Right lobe of liver (tissue), 6 donors: ENCODE results near the gene DUSP16. TPM values are rescaled to one million over a fixed set of nuclear protein-coding genes. Genes with fewer than 3 reads are reported as not detected.
A peak's percentile ranks its signal among the peaks of the same experiment; 100 is the strongest.

Experiments
- ATAC-seq, 4 donors: fragments of 200-7000 bp; cut with Tn5 transposase; one replicate each; pipeline ENCODE4 v1.9.1; 2020; ENCODE audit warnings: mild to moderate bottlenecking in 4 of 4, moderate library complexity in 4 of 4
- DNase-seq, 3 donors: peaks; one replicate each; pipeline ENCODE4 v3.0.0-alpha.2; 2020
- H3K27ac ChIP-seq, 3 donors: fragments of 200-600 bp; one replicate each; pipeline ENCODE4 v1.8.0; 2022
- H3K27me3 ChIP-seq, 2 donors: fragments of 200-600 bp; one replicate each; pipeline ENCODE4 v1.8.0; 2022
- H3K36me3 ChIP-seq, 4 donors: fragments of 200-600 bp; sonication (generic) in 1 of 4; one replicate each; pipeline versions ENCODE4 v1.5.1 to v1.8.0; 2017 to 2022; ENCODE audit warnings: control low read depth in 1 of 4
- H3K4me1 ChIP-seq, 4 donors: fragments of 200-600 bp; sonication (generic) in 1 of 4; one replicate each; pipeline versions ENCODE4 v1.5.1 to v1.8.0; 2017 to 2022; ENCODE audit warnings: control low read depth in 1 of 4
- H3K4me3 ChIP-seq, 3 donors: fragments of 200-600 bp; one replicate each; pipeline ENCODE4 v1.8.0; 2022
- H3K9me3 ChIP-seq, 4 donors: fragments of 200-600 bp; sonication (generic) in 1 of 4; one replicate each; pipeline versions ENCODE4 v1.5.1 to v1.8.0; 2017 to 2022; ENCODE audit warnings: control low read depth in 1 of 4
- POLR2A ChIP-seq: fragments of 450-650 bp; IDR thresholded peaks from one replicate; pipeline ENCODE4 v1.6.1; 2017; ENCODE audit warnings: antibody characterized with exemption, mild to moderate bottlenecking
- WGBS: methylation state at CpG from one replicate; pipeline ENCODE4 v1.1.6; 2018; ENCODE audit warnings: low coverage, low lambda C conversion rate; ENCODE audit not compliant: insufficient coverage; ENCODE audit errors: missing lambda C conversion rate; 5-methylcytosine and 5-hydroxymethylcytosine counted together
- intact Hi-C, 2 donors: fragments of 100-400 bp; cut with DNase I; formaldehyde crosslinking; loops; one replicate each; pipeline versions ENCODE4 v1.11.2 to v1.14.1; 2022
- total RNA-seq, 6 experiments: library from RNA; depleted of rRNA in 2 of 6; stranded (reverse); fragments of >200 nt in 2 of 6; fragmentation: NEBNext Ultra II Directional in 3 of 6; extraction: Animal tissue kit (Norgen Biotek cat#: 25700) in 3 of 6; gene quantifications; one replicate each; pipeline versions ENCODE4 v1.1.0 to v1.2.4, GENCODE V29; 2016 to 2023
- TF ChIP-seq, protein P1 (sequence below), 4 donors: fragments of 200-600 bp in 3 of 4; fragments of 450-650 bp in 1 of 4; IDR thresholded peaks; one replicate each; pipeline versions ENCODE4 v1.5.1 to v1.8.0; 2016 to 2022; ENCODE audit warnings: antibody characterized with exemption in 4 of 4, mild to moderate bottlenecking in 2 of 4
- donor health status: DM: no; HTN: yes; CAD: no.
- donor health status: DM: no; HTN: no; CAD: no.
- donor health status: DM: no; HTN: no; CAD: no.
- donor health status: DM: no; HTN: yes; CAD: no.
- donor health status: DM: no; HTN: yes; CAD: no.

The DUSP16 gene
- total RNA-seq, 6 experiments from 2014 or later: 41.9 to 74.2 (median 48.4) TPM

DNA sequence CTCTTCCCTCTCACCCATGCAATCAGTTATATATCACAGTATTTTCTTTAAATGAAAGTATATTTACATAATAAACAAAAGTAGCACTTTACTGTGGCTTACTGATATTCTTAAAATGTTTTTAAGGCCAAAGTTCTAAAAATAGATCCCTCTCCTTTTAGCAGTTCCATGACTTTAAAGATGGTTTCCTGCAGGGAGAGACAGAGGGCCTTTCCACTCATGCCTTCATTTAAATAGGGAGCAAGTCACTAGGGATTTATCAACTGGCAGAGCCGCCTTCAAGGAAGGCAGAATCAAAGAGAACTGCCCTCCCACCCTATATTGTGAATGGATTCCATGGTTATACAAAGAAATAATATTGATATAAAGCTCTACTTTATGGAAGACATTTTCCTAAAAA is 55.5 kb downstream of the DUSP16 start:
- no peak for DNase-seq
- Histone ChIP-seq H3K9me3 (no peaks in the 10 kb centered on the region), H3K27ac (peak overlapping the region; percentile 89 to 98 (median 89)), H3K4me1 (peaks cover 0 to 46% (median 14%) of the 10 kb centered on the region in 4 donors), H3K4me3 (no peak overlapping the region), H3K27me3 (no peaks in the 10 kb centered on the region), H3K36me3 (no peaks in the 10 kb centered on the region)
- TF ChIP-seq, protein P1, sequence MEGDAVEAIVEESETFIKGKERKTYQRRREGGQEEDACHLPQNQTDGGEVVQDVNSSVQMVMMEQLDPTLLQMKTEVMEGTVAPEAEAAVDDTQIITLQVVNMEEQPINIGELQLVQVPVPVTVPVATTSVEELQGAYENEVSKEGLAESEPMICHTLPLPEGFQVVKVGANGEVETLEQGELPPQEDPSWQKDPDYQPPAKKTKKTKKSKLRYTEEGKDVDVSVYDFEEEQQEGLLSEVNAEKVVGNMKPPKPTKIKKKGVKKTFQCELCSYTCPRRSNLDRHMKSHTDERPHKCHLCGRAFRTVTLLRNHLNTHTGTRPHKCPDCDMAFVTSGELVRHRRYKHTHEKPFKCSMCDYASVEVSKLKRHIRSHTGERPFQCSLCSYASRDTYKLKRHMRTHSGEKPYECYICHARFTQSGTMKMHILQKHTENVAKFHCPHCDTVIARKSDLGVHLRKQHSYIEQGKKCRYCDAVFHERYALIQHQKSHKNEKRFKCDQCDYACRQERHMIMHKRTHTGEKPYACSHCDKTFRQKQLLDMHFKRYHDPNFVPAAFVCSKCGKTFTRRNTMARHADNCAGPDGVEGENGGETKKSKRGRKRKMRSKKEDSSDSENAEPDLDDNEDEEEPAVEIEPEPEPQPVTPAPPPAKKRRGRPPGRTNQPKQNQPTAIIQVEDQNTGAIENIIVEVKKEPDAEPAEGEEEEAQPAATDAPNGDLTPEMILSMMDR (IDR thresholded peaks at IDR 0.05): no peak
- TF ChIP-seq POLR2A: no peak
- intact Hi-C loops: no loop called here
- WGBS: 100% methylated on average over 1 of the region's 1 CpG
- ATAC-seq: no peak

DNA sequence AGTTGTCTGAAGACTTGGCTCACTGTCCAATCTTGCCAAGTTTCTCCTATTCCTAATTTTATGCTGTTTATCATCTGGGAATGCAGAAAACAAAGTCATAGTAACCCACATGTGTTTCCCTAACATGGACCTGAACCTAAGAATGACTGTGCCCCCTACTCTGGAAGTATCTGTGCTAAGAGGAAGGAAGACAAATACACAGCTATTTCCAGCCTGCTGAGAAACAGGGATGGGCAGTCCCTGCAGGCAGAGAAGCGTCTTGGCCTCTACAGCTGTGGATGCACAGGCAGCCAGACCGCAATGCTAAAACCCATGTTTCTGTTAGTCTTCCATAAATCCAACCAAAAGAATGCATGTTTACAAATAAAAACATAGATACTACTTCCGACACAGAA is 56.2 kb downstream of the DUSP16 start:
- WGBS: 60% methylated on average over 3 of the region's 3 CpGs
- Histone ChIP-seq H3K36me3 (no peaks in the 10 kb centered on the region), H3K4me3 (peak overlapping the region in 2 of 3 donors; percentile 7 to 20), H3K9me3 (no peaks in the 10 kb centered on the region), H3K4me1 (peaks cover 0 to 43% (median 17%) of the 10 kb centered on the region in 4 donors), H3K27me3 (no peaks in the 10 kb centered on the region), H3K27ac (peak overlapping the region; percentile 89 to 98 (median 89))
- no peak for DNase-seq
- TF ChIP-seq, protein P1 (IDR thresholded peaks at IDR 0.05): no peak
- no peak for TF ChIP-seq POLR2A
- intact Hi-C loops: no loop called here
- ATAC-seq: peak; percentile 35 to 72 (median 43)

DNA sequence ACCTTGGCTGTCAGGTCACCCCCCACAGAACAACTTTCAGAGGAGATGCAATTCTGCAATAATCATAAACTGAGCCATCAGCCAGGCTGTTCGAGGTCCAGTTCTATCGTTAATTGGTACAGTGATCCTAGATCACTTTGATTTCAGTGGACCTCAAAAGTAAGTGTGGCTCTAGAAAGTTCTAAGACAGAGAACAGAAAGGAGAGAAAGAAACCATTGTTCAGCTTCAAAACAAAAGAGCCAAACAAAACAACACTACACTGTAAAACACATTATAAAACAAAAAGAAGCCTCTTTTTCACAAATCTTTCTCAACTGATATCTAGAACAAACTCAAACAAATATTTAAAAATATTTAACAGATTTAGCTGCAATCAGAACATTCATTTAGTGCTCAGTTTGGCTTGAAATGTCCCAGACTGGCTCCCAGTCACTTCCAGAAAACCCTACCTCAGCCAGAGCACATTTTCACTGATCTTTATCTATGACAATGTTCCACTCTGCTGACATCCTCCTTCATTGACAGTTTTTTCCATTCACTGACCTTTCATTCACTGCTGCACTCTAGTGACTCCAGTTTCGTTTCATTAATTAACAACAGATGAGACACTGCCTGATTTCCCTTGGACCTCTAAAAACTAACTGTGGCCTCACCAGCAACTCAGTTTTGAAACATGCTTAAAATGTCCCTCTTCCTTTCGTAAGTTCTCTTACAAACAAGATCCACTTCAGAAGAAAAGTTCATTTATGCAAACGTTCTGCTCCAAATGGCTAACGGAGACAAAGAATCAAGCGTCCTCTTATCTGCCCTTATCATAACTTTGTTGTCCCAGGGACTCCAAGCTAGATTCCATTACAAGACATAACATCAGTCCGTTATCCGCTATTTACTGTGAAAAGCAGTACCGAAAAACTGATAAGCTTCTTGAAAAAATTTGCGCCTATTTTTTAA is 56.8 kb downstream of the DUSP16 start:
- TF ChIP-seq, protein P1 (IDR thresholded peaks at IDR 0.05): no peak
- TF ChIP-seq POLR2A: peak; percentile 69
- DNase-seq (no peak), ATAC-seq (peak; percentile 83 to 91 (median 88))
- Histone ChIP-seq H3K4me3 (peak overlapping the region in 2 of 3 donors; percentile 7 to 20), H3K27ac (peak overlapping the region; percentile 89 to 98 (median 89)), H3K4me1 (peaks cover 0 to 42% (median 18%) of the 10 kb centered on the region in 4 donors), H3K36me3 (no peaks in the 10 kb centered on the region), H3K27me3 (no peaks in the 10 kb centered on the region), H3K9me3 (no peaks in the 10 kb centered on the region)
- intact Hi-C loops: no loop called here
- WGBS: 19% methylated on average over 11 of the region's 11 CpGs

DNA sequence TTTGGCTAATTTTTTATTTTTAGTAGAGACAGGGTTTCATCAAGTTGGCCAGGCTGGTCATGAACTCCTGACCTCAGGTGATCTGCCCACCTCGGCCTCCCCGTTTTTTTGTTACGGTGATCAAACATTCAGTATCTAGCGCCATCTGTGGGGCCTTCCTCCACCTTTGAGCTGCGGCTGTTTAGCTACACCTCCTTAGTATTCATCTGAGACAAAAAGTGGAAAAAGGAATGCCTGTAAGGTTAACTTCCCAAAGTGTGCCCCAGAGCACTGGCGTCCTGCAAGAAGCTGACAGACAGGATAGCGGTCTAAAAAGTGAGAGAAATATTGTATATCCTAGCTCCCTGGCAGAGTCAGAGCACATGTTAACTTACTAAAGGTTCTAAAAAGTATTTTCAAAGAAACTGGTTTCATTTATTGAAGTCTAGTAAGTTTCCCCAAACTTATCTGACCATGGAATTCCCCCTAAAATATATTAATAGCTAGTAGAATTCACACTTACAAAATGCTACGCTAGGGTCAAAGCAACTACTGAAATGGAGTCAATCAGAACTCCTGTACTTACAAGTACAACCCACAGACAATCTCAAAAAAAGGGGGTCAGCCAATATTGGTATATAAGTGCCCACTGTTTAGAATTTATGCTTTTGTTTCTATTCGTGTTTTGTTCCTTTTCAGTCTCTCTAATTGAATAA is 59.1 kb downstream of the DUSP16 start:
- no peaks in the 10 kb centered on the region for H3K27me3 ChIP-seq
- peak overlapping the region in 2 of 3 donors; percentile 36 to 98 for H3K27ac ChIP-seq
- peaks cover 0 to 47% (median 18%) of the 10 kb centered on the region in 4 donors for H3K4me1 ChIP-seq
- no peaks in the 10 kb centered on the region for H3K9me3 ChIP-seq
- no peak overlapping the region for H3K4me3 ChIP-seq
- H3K36me3 ChIP-seq: peaks cover 0 to 8% (median 0%) of the 10 kb centered on the region in 4 donors
- intact Hi-C loops: no loop called here
- WGBS: 66% methylated on average over 9 of the region's 9 CpGs
- DNase-seq (no peak), ATAC-seq (no peak)
- no peak for TF ChIP-seq POLR2A
- TF ChIP-seq, protein P1 (IDR thresholded peaks at IDR 0.05): no peak
